ENCODE measurements around the gene TRPM4. TPM values are rescaled to one million over a fixed set of nuclear protein-coding genes. Genes with fewer than 3 reads are reported as not detected.
"Not testable (repeated sequence)": the region's sequence is repeated elsewhere in the genome, so short reads cannot be mapped to it uniquely, and the experiment has no call there.

TRPM4 gene
- total RNA-seq, 2 experiments from 2014 or later = not detected

DNA sequence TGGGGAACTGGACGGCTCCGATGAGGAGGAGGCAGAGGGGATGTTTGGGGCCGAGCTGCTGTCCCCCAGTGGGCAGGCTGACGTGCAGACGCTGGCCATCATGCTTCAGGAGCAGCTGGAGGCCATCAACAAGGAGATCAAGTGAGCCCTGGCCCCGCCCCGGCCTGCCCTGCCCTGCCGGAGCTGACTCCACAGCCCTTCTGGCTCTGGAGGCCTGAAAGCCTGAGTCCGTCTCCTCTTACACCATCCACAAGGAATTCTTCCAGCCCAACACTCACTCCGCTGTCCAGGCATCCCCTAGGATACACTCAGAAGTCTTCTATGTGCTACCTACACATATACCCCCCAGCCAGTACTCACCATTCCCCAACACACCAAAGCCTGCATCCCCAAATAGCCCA is 20.8 kb upstream of the TRPM4 start:
- Mint-ChIP-seq H3K4me1 (peaks cover 9% of the 10 kb centered on the region), H3K9me3 (no peaks in the 10 kb centered on the region), H3K27me3 (peaks cover 19% of the 10 kb centered on the region), H3K27ac (no peak overlapping the region), H3K4me3 (no peak overlapping the region), H3K36me3 (peaks cover 5% of the 10 kb centered on the region)
- DNase-seq = no peak

DNA sequence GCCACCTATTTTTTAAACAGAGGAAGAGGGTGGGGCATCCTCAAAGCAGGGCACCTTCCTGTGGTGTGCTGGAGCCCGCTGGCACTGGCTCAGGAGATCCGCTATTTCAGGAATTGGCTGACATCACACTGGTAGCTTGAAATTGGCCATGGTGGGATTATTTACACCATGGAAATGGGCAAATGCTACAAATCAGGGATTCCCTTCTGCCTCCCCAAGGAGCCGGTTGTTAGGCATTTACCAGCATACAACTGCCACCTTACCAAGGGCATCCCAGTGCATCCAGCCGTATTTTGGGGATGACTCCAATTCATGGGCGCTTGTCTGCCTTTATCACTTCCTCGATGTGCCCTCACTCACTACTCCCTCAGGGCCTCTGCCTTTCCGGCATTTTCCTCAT is 16.6 kb upstream of the TRPM4 start:
- no peak overlapping the region for H3K27ac Mint-ChIP-seq
- peaks cover 27% of the 10 kb centered on the region for H3K27me3 Mint-ChIP-seq
- DNase-seq = no peak
- H3K4me3 Mint-ChIP-seq = no peak overlapping the region
- H3K9me3 Mint-ChIP-seq = no peaks in the 10 kb centered on the region
- peaks cover 1% of the 10 kb centered on the region for H3K36me3 Mint-ChIP-seq
- H3K4me1 Mint-ChIP-seq = peaks cover 15% of the 10 kb centered on the region

DNA sequence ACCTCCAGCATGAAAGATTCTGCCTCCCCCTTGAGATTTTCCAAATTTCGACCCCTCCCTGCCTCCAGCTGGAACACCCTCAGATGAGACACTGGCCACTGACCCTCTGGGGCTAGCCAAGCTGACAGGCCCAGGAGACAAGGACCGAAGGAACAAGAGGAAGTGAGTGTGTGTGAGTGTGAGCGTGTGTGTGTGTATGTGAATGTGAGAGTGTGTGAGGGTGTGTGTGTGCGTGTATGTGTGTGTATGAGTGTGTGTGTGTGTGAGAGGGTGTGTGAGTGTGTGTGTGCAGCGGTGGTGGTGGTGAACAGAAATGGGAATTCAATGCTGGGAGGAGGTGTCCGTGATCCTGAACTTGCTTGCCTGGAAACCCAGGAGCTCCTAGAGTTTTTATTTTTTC is 16.2 kb upstream of the TRPM4 start:
- H3K27me3 Mint-ChIP-seq = peaks cover 30% of the 10 kb centered on the region
- no peak overlapping the region for H3K4me3 Mint-ChIP-seq

DNA sequence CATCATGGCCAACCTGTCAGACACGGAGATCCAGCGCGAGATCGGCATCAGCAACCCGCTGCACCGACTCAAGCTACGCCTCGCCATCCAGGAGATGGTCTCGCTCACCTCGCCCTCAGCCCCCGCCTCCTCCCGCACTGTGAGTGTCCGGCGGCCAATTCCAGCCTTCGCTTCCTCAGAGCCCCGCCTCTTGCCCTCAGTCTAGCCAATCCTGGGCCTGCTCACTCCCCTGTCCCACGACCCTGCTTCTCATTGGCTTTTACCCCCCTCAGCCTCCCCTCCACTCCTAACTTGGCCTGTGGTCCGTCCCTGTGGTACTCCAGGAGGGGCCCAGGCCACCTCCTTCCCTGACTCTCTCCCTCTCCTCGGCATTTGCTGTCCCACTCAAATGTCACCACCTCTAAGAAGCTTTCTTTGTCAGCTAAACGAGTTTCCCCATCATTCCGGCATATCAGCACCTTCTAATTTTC is 14.7 kb upstream of the TRPM4 start:
- H3K36me3 Mint-ChIP-seq = peaks cover 1% of the 10 kb centered on the region
- no peak overlapping the region for H3K27ac Mint-ChIP-seq
- peaks cover 46% of the 10 kb centered on the region for H3K27me3 Mint-ChIP-seq
- H3K4me3 Mint-ChIP-seq = peak overlapping the region; percentile 81
- peaks cover 17% of the 10 kb centered on the region for H3K4me1 Mint-ChIP-seq
- no peaks in the 10 kb centered on the region for H3K9me3 Mint-ChIP-seq
- DNase-seq = peak; percentile 84

More for the DNA sequence above, 16.2 kb upstream of the TRPM4 start:
- Mint-ChIP-seq H3K4me1 (peaks cover 17% of the 10 kb centered on the region), H3K27ac (no peak overlapping the region), H3K36me3 (peaks cover 1% of the 10 kb centered on the region), H3K9me3 (no peaks in the 10 kb centered on the region)
- no peak for DNase-seq

DNA sequence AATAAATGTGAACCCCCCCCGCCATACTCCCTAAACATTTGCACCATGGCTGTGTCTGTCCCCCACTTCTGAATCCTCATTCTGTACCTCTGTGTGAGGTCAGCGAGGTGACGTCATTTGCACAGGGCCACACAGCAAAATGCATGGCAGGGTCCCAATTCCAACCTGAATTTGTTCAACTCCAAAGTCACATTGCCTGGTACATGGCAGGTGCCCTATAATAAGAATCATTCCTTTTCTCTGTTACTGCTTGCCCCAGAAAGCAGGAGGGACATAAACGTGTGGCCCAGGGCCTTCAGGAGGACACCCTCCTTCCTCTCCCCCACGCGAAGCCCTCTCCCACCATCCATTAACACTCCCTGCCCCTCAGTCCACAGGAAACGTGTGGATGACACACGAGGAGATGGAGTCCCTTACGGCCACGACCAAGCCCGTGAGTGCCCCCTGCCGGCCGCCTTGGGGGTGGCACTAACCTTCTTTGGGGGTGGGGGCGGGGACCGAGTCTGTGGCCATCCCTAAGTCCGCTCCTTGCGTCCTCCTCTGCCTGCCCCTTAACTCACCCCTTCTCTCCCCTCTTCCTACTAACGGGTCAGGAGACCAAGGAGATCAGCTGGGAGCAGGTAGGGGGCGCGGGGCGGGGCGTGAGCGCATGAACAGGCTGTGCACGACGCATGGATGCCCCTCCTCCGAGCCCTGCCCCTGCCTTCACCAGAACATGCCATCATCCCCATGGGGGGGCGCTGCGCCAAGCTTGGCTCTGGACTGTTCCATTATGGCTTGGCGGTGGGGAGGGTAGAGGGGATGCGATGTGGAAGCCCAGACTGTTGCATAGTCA is 11.8 kb upstream of the TRPM4 start:
- Mint-ChIP-seq H3K27ac (peak overlapping the region; percentile 59), H3K27me3 (peaks cover 72% of the 10 kb centered on the region), H3K36me3 (peaks cover 5% of the 10 kb centered on the region), H3K4me3 (peak overlapping the region; percentile 65), H3K4me1 (peaks cover 26% of the 10 kb centered on the region), H3K9me3 (no peaks in the 10 kb centered on the region)
- DNase-seq = peak; percentile 78

DNA sequence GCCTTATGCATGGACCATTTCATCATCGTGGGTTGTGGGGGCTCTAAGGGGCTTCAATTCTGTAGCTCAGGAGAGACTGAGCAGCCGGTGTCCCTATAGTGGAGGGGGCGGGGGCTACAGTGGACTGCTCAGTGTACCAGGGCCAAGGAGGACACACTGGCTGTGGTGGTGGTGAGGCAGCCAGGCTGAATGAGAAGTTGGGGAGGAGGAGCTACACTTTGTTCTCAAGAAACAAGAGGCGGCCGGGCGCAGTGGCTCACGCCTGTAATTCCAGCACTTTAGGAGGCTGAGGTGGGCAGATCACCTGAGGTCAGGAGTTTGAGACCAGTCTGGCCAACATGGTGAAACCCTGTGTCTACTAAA is 11.2 kb upstream of the TRPM4 start:
- H3K36me3 Mint-ChIP-seq, DNase-seq, H3K9me3 Mint-ChIP-seq, H3K4me3 Mint-ChIP-seq, H3K27ac Mint-ChIP-seq: not testable (repeated sequence)
- H3K4me1 Mint-ChIP-seq = peaks cover 28% of the 10 kb centered on the region
- peaks cover 76% of the 10 kb centered on the region for H3K27me3 Mint-ChIP-seq

DNA sequence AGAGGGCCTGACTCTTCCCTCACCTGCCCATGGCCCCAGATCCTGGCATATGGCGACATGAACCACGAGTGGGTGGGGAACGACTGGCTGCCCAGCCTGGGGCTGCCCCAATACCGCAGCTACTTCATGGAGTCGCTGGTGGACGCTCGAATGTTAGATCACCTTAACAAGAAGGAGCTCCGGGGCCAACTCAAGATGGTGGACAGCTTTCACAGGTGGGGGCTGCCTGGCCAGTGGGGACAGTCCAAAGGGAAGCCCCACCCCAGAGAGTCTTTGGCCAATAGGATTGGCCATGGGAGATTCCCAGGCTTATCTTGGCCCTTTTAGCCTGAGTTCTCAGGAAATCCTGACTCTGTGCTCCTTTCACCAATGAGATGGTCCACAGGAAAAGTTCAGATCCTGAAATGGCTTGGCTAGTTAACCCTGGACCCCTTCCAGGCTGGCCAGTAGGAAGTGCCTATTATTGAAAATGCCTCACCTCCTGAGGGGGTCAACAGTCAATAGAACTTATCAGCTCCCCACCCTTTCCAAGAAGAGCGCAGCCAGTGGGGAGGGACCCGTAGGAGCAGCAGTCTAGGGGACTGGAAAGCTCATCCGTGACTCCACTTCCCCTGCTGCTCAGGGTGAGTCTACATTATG is 9.4 kb upstream of the TRPM4 start:
- Mint-ChIP-seq H3K27me3 (peaks cover 83% of the 10 kb centered on the region), H3K9me3 (peaks cover 2% of the 10 kb centered on the region), H3K4me1 (peaks cover 24% of the 10 kb centered on the region), H3K27ac (no peak overlapping the region), H3K36me3 (peaks cover 3% of the 10 kb centered on the region), H3K4me3 (no peak overlapping the region)
- DNase-seq = no peak

DNA sequence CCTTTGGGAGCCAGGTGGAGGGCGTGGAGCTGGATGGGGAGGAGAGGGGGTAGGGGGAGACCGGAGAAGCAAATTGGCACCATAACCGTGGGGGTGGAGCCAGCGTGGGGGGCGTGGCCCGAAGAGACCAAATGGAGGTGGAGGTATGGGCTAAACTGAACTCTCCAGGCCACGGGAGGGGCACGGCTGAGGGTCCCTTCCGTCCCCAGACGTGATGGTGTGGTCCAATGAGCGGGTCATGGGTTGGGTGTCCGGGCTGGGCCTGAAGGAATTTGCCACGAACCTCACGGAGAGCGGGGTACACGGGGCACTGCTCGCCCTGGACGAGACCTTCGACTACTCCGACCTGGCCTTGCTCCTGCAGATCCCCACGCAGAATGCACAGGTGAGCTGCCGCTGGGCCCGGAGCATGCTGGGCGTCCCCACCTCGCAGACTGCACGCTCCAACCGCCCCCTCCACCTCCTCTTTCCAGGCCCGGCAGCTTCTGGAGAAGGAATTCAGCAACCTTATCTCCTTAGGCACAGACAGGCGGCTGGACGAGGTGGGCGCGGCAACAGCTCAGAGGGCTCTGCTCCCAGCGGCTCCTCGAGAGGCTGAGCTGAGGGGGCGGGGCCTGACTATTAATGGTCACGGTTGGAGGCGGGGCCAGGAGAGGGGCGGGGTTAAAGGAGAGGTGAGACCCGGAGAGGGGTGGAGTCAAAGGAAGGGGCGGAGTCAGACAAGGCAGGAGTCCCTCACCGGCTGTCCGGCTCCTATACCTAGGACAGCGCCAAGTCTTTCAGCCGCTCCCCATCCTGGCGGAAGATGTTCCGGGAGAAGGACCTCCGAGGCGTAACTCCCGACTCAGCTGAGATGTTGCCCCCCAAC is 8.6 kb upstream of the TRPM4 start:
- H3K27ac Mint-ChIP-seq = no peak overlapping the region
- H3K4me1 Mint-ChIP-seq = peaks cover 24% of the 10 kb centered on the region

DNA sequence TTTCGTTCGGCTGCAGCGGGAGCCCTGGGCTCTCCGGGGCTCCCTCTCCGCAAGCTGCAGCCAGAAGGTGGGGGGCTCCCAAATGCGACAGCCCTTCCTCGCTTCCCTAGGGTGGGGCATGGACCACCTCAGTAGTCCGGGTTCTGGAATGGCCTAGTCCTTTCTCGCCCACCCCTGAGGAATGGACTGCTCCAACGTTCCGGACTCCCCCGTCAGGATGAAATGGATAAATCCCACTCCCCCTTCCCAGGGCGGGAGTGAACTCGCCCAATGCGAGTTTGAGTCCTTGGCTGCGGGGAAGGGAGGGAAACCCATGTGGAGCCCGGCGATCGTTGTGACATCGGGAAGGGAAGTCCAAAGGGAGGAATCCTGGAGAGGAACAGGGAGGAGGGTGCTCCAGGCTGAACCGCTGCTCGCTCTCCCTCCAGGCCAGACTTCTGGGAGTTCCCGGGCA is 7.9 kb upstream of the TRPM4 start:
- Mint-ChIP-seq H3K36me3 (peaks cover 3% of the 10 kb centered on the region), H3K27ac (no peak overlapping the region), H3K27me3 (peaks cover 91% of the 10 kb centered on the region), H3K4me3 (peak overlapping the region; percentile 79), H3K4me1 (peaks cover 24% of the 10 kb centered on the region), H3K9me3 (peaks cover 2% of the 10 kb centered on the region)
- DNase-seq = no peak

More for the DNA sequence above, 8.6 kb upstream of the TRPM4 start:
- Mint-ChIP-seq H3K36me3 (peaks cover 3% of the 10 kb centered on the region), H3K9me3 (peaks cover 2% of the 10 kb centered on the region), H3K4me3 (peak overlapping the region; percentile 51), H3K27me3 (peaks cover 88% of the 10 kb centered on the region)
- DNase-seq = peak; percentile 84

DNA sequence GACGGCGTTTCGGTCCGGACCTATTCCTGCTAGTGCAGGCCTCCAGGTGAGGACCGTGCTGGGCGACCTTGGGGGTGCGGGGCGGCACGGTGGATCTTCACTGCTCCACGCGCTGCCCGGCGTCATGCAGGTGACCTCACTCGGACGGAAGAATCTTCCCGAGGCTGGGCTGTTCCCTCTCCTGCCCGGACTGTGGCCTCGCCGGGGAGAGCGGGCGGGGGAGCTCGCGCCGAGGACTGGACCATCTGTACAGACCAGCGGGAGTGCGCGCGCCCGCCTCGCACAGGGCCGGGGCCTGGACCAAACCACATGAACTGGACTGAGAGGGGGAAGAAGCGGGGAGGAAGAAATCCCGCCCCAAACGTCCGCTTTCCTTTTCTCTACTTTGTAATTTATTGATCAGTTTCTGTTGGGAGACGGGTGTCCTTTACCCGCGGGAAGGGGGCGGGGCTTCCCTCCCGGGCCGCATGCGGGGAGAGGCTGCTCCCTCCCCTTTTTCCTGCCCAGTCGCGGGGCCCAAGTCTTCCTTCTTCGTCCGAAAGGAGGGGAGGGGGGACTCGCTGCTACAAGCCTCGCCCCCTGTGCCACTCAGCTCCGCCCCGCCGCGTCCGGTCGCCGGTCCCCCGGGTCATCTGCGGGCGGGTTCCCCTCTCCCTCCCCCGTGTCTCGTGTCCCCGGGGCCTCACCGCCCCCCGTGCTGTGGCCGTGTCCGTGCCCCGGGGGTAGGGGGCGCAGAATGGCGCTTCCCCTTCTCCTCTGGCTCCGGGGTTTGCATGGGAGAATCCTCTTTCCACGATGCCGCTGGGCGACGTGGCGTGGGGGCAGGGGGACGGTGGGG is 7.3 kb upstream of the TRPM4 start:
- Mint-ChIP-seq H3K9me3 (peaks cover 2% of the 10 kb centered on the region), H3K27ac (no peak overlapping the region), H3K4me3 (peak overlapping the region; percentile 79), H3K36me3 (peaks cover 3% of the 10 kb centered on the region), H3K4me1 (peaks cover 22% of the 10 kb centered on the region), H3K27me3 (peaks cover 94% of the 10 kb centered on the region)
- no peak for DNase-seq

DNA sequence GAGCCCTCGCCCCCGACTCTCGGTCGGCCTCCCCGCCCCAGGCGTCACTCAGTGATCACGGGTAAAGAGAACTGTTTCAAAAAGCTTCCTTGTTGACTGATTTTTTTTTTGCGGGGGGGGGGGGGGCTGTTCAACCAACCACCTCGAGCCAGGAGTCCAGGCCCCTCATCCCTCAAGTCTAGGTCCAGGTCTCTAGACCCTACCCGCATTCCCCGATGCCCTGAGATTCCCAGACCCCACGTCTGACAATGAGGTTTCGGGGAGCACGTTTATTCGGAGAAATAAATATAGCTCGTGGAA is 6.7 kb upstream of the TRPM4 start:
- H3K27me3 Mint-ChIP-seq = peaks cover 94% of the 10 kb centered on the region
- peaks cover 2% of the 10 kb centered on the region for H3K9me3 Mint-ChIP-seq
- H3K4me1 Mint-ChIP-seq = peaks cover 17% of the 10 kb centered on the region
- no peak overlapping the region for H3K27ac Mint-ChIP-seq
- DNase-seq = no peak
- H3K36me3 Mint-ChIP-seq = peaks cover 3% of the 10 kb centered on the region
- peak overlapping the region; percentile 18 for H3K4me3 Mint-ChIP-seq

DNA sequence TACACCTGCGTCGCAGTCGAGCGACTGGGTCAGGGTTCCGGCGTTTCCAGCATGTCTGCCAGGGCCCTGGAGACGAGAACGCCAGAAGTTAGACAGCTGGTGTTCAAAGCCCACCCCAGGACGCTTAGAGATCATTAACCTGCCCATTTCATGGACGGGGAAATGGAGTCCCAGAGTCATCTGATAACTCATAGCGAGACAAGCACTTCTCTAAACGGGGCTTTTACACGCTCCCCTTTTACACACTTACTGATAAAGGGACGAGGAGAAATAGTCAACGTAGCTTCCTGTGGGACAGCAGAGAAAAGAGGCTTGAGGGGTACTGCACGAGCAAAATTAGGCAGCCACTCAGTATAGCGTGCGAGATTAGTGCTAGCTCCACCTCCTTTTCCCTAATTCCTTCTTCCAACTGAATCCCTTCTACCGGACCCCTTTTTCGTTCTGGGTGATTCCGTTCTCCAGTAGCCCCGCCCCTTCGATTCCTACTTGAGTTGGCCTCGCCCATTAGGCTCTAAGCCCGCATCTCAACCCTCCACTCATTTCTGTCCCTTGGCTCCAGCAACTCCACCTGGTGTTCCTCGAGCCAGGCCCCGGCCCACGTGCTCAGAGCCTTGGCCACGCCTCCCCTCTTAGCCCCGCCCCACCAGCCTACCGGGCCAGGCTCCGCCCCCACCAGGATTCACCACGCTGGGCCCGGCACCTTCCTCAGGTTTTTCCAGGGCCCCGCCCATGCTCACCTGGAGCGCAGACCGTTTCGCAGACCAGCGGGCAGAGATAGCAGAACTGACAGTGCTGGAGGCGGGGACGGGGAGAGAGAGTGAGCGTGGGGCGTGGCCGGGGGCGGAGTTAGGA is 6.1 kb upstream of the TRPM4 start:
- H3K36me3 Mint-ChIP-seq = peaks cover 3% of the 10 kb centered on the region
- DNase-seq = peak; percentile 46
- no peak overlapping the region for H3K4me3 Mint-ChIP-seq
- H3K27ac Mint-ChIP-seq = no peak overlapping the region
- peaks cover 14% of the 10 kb centered on the region for H3K4me1 Mint-ChIP-seq
- peaks cover 2% of the 10 kb centered on the region for H3K9me3 Mint-ChIP-seq
- H3K27me3 Mint-ChIP-seq = peaks cover 95% of the 10 kb centered on the region

DNA sequence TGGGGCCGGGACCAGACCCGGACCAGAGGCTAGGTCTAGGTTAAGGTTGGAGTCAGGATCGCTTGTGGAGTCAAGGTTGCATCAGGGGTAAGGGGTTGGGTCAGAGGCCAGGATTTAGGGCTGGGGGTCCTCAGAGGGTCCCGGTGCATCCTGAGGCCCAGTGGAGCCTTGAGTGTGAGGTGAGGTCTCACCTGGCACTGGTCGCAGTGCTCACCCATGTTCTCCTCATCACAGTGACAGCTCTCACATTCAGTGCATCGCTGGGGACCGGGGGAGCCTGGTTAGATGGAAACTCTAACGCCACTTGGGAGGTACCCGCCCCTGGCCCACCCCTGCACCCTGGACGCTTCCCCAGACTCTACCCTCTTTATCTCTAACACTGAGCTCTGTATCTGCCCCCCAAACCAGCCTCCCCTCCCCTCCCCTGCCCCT is 5.5 kb upstream of the TRPM4 start:
- Mint-ChIP-seq H3K4me1 (peaks cover 14% of the 10 kb centered on the region), H3K36me3 (peaks cover 3% of the 10 kb centered on the region), H3K27ac (no peak overlapping the region), H3K9me3 (peaks cover 2% of the 10 kb centered on the region), H3K27me3 (peaks cover 93% of the 10 kb centered on the region), H3K4me3 (no peak overlapping the region)
- no peak for DNase-seq

All from activated naive CD8-positive, alpha-beta T cell treated with anti-CD3 and anti-CD28 coated beads for 36 hours (primary cell).